ENCODE data around the gene SPTLC2.

The SPTLC2 gene

DNA sequence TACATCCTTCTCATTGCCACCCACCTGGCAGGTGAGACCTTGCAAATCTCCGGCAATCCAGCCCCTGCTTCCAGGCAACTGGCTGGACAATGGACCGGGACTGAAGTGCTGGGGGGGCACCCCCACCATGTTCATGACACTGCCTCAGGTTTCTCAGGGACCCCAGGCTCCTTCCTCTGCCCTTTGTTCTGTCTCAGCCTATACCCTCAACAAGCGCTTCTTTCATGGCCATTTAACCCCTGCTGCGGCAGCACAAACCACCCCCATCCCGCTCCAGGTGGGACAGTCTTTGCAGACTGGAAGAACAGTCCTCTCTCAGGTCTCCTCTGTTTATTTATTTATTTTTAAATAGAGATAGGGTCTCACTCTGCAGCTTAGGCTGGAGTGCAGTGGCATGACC, 125.4 kb downstream of the SPTLC2 start:
- TF ChIP-seq, protein P1, sequence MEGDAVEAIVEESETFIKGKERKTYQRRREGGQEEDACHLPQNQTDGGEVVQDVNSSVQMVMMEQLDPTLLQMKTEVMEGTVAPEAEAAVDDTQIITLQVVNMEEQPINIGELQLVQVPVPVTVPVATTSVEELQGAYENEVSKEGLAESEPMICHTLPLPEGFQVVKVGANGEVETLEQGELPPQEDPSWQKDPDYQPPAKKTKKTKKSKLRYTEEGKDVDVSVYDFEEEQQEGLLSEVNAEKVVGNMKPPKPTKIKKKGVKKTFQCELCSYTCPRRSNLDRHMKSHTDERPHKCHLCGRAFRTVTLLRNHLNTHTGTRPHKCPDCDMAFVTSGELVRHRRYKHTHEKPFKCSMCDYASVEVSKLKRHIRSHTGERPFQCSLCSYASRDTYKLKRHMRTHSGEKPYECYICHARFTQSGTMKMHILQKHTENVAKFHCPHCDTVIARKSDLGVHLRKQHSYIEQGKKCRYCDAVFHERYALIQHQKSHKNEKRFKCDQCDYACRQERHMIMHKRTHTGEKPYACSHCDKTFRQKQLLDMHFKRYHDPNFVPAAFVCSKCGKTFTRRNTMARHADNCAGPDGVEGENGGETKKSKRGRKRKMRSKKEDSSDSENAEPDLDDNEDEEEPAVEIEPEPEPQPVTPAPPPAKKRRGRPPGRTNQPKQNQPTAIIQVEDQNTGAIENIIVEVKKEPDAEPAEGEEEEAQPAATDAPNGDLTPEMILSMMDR (IDR thresholded peaks at IDR 0.05; ENCODE audit: low read length), result no peak
- no peak for TF ChIP-seq EZH2 (optimal IDR thresholded peaks at IDR 0.05; ENCODE audit: low read depth, low read length)
- TF ChIP-seq EZH2phosphoT487 (IDR thresholded peaks at IDR 0.05; ENCODE audit: low read length), result no peak

DNA sequence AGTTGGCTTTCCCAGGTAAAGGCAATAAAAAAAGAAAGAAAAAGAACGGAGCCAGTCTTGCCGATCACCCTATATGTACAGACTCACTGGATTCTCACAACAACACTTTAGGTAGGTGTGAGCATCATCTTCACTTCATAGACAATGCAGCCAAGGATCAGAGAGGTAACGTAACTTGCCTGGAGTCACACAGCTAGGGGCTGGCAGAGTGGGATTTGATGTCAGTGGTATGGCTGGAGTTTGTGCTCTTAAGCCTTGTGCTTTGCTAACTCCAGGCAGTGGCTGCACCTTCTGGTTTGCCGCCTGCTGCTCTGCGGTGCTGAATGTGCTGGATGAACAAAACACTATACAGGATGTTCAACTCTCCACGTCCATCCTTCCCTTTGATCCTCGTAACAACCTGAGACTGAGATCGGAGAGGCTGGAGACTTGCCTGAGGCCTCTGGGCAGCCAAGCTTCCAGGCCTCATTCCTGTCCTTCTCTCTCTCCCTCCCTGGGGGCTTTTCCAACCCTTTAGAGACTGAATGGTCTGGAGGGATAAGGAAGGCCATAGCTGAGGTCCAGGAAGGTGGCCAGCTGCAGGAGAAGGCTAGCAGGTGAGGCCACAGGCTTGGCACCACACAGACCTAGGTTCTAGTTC, 126.0 kb downstream of the SPTLC2 start:
- no peaks in the 10 kb centered on the region for H3K36me3 ChIP-seq (replicated peaks; ENCODE audit: insufficient read depth, low read length)
- H3K27me3 ChIP-seq (replicated peaks; ENCODE audit: insufficient read depth, low read length), result no peaks in the 10 kb centered on the region
- no peak for TF ChIP-seq EZH2 (optimal IDR thresholded peaks at IDR 0.05; ENCODE audit: low read depth, low read length)
- no peak for TF ChIP-seq EZH2phosphoT487 (IDR thresholded peaks at IDR 0.05; ENCODE audit: low read length)
- no peaks in the 10 kb centered on the region for H3K9me3 ChIP-seq (replicated peaks; ENCODE audit: insufficient read depth, low read length)
- no peaks in the 10 kb centered on the region for H3K79me2 ChIP-seq (ENCODE audit: low read length)
- H3K4me3 ChIP-seq (ENCODE audit: low read length), result no peak overlapping the region
- DNase-seq, result no peak
- no peaks in the 10 kb centered on the region for H4K20me1 ChIP-seq (ENCODE audit: insufficient read depth, low read length)
- no peak overlapping the region for H3K27ac ChIP-seq (ENCODE audit: low read length)
- no peaks in the 10 kb centered on the region for H3K9me2 ChIP-seq (replicated peaks; ENCODE audit: insufficient read depth, low read length)
- no peak overlapping the region for H3K4me2 ChIP-seq (ENCODE audit: low read depth, low read length)
- no peak overlapping the region for H2AFZ ChIP-seq (ENCODE audit: low read length)
- no peaks in the 10 kb centered on the region for H3K4me1 ChIP-seq (ENCODE audit: low read length)
- no peak overlapping the region for H3K9ac ChIP-seq (ENCODE audit: low read length)
- H3F3A ChIP-seq (ENCODE audit: insufficient read depth, low read length), result no peaks in the 10 kb centered on the region

More for the DNA sequence above, 125.4 kb downstream of the SPTLC2 start:
- Histone ChIP-seq H3K79me2 (ENCODE audit: low read length) (no peaks in the 10 kb centered on the region), H3K4me3 (ENCODE audit: low read length) (no peak overlapping the region), H4K20me1 (ENCODE audit: insufficient read depth, low read length) (no peaks in the 10 kb centered on the region), H3K9ac (ENCODE audit: low read length) (no peak overlapping the region), H3K27ac (ENCODE audit: low read length) (no peak overlapping the region), H3K9me2 (replicated peaks; ENCODE audit: insufficient read depth, low read length) (no peaks in the 10 kb centered on the region), H2AFZ (ENCODE audit: low read length) (no peak overlapping the region), H3K4me2 (ENCODE audit: low read depth, low read length) (no peak overlapping the region), H3K36me3 (replicated peaks; ENCODE audit: insufficient read depth, low read length) (no peaks in the 10 kb centered on the region), H3K4me1 (ENCODE audit: low read length) (no peaks in the 10 kb centered on the region), H3K27me3 (replicated peaks; ENCODE audit: insufficient read depth, low read length) (no peaks in the 10 kb centered on the region), H3K9me3 (replicated peaks; ENCODE audit: insufficient read depth, low read length) (no peaks in the 10 kb centered on the region), H3F3A (ENCODE audit: insufficient read depth, low read length) (no peaks in the 10 kb centered on the region)
- no peak for DNase-seq

DNA sequence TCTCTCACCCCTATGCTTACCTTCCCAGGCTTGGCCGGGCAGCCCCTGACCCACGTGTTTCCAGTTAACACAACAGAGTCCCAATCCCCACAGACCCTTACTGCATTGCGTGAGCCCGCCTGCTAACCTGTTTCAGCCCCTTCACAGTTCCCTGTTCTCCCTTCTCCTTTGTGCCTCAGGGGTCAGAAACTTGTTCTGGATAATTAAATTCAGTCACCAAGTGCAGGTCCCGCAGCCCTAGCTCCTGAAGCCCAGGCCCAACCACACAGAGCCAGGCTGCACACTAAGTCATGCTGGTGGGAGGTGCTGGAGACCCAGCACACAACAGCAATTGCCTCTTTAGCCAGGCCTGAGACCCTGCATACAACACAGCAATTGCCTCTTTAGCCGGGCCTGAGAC, 127.4 kb downstream of the SPTLC2 start:
- no peaks in the 10 kb centered on the region for H3K9me2 ChIP-seq (replicated peaks; ENCODE audit: insufficient read depth, low read length)
- no peak overlapping the region for H2AFZ ChIP-seq (ENCODE audit: low read length)
- H3K79me2 ChIP-seq (ENCODE audit: low read length), result no peaks in the 10 kb centered on the region
- no peak overlapping the region for H3K4me3 ChIP-seq (ENCODE audit: low read length)
- H3K9me3 ChIP-seq (replicated peaks; ENCODE audit: insufficient read depth, low read length), result no peaks in the 10 kb centered on the region
- H3K4me1 ChIP-seq (ENCODE audit: low read length), result no peaks in the 10 kb centered on the region
- H3K9ac ChIP-seq (ENCODE audit: low read length), result no peak overlapping the region
- H3K27ac ChIP-seq (ENCODE audit: low read length), result no peak overlapping the region
- H3K36me3 ChIP-seq (replicated peaks; ENCODE audit: insufficient read depth, low read length), result no peaks in the 10 kb centered on the region
- H4K20me1 ChIP-seq (ENCODE audit: insufficient read depth, low read length), result no peaks in the 10 kb centered on the region
- H3F3A ChIP-seq (ENCODE audit: insufficient read depth, low read length), result no peaks in the 10 kb centered on the region
- no peak overlapping the region for H3K4me2 ChIP-seq (ENCODE audit: low read depth, low read length)
- no peak for TF ChIP-seq EZH2phosphoT487 (IDR thresholded peaks at IDR 0.05; ENCODE audit: low read length)
- TF ChIP-seq, protein P1 (IDR thresholded peaks at IDR 0.05; ENCODE audit: low read length), result no peak
- no peak for TF ChIP-seq EZH2 (optimal IDR thresholded peaks at IDR 0.05; ENCODE audit: low read depth, low read length)
- no peak for DNase-seq
- H3K27me3 ChIP-seq (replicated peaks; ENCODE audit: insufficient read depth, low read length), result no peaks in the 10 kb centered on the region

DNA sequence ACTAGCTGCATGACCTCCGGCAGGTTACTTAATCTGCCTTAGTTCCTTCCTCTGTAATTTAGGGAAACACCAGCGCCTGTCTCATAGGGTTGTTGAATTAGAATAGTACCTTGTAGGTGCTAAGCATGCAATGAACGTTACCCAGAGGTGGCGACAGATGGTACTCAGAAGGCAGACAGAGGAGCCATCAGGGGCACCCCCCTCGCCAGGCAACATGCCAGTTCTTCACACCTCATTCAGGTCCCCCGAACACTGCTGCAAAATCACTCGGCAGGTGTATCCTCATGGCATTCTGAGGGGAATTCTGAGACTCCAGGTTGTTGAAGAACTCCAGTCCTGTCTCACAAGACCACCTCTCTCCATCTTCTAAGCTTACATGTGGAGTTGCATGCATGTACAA, 127.9 kb downstream of the SPTLC2 start:
- DNase-seq, result no peak
- no peak overlapping the region for H2AFZ ChIP-seq (ENCODE audit: low read length)
- H3K27me3 ChIP-seq (replicated peaks; ENCODE audit: insufficient read depth, low read length), result no peaks in the 10 kb centered on the region
- H3K9ac ChIP-seq (ENCODE audit: low read length), result no peak overlapping the region
- H3K9me3 ChIP-seq (replicated peaks; ENCODE audit: insufficient read depth, low read length), result no peaks in the 10 kb centered on the region
- TF ChIP-seq EZH2 (optimal IDR thresholded peaks at IDR 0.05; ENCODE audit: low read depth, low read length) (no peak), EZH2phosphoT487 (IDR thresholded peaks at IDR 0.05; ENCODE audit: low read length) (no peak)
- TF ChIP-seq, protein P1 (IDR thresholded peaks at IDR 0.05; ENCODE audit: low read length), result no peak
- no peaks in the 10 kb centered on the region for H3K36me3 ChIP-seq (replicated peaks; ENCODE audit: insufficient read depth, low read length)
- no peaks in the 10 kb centered on the region for H3K4me1 ChIP-seq (ENCODE audit: low read length)
- no peak overlapping the region for H3K27ac ChIP-seq (ENCODE audit: low read length)
- no peaks in the 10 kb centered on the region for H3F3A ChIP-seq (ENCODE audit: insufficient read depth, low read length)
- no peak overlapping the region for H3K4me2 ChIP-seq (ENCODE audit: low read depth, low read length)
- H3K79me2 ChIP-seq (ENCODE audit: low read length), result no peaks in the 10 kb centered on the region
- H3K9me2 ChIP-seq (replicated peaks; ENCODE audit: insufficient read depth, low read length), result no peaks in the 10 kb centered on the region
- H4K20me1 ChIP-seq (ENCODE audit: insufficient read depth, low read length), result no peaks in the 10 kb centered on the region
- no peak overlapping the region for H3K4me3 ChIP-seq (ENCODE audit: low read length)
